Skeletal muscle satellite cell (primary cell): Measurements from ENCODE around the gene FARP1.

Experiments
- H3K27me3 ChIP-seq: 2 replicates; pipeline ENCODE4 v1.7.0; 2013; ENCODE audit warnings: low read length; ENCODE audit not compliant: control insufficient read depth, insufficient read depth
- H3K36me3 ChIP-seq: 2 replicates; pipeline ENCODE4 v1.7.0; 2013; ENCODE audit warnings: mild to moderate bottlenecking, control low read depth, low read length; ENCODE audit not compliant: insufficient read depth
- H3K4me1 ChIP-seq: 2 replicates; pipeline ENCODE4 v1.7.0; 2013; ENCODE audit warnings: low read length; ENCODE audit not compliant: control insufficient read depth, insufficient read depth
- H3K4me2 ChIP-seq: 2 replicates; pipeline ENCODE4 v1.7.0; 2013; ENCODE audit warnings: mild to moderate bottlenecking, low read length
- H3K4me3 ChIP-seq: 2 replicates; pipeline ENCODE4 v1.7.0; 2013; ENCODE audit warnings: low read length
- H3K9ac ChIP-seq: 2 replicates; pipeline ENCODE4 v1.7.0; 2013; ENCODE audit warnings: mild to moderate bottlenecking, low read depth, low read length, moderate library complexity
- H3K9me3 ChIP-seq: replicated peaks from 2 replicates; pipeline ENCODE4 v1.7.0; 2013; ENCODE audit warnings: mild to moderate bottlenecking, control low read depth, low read length

FARP1 gene

DNA sequence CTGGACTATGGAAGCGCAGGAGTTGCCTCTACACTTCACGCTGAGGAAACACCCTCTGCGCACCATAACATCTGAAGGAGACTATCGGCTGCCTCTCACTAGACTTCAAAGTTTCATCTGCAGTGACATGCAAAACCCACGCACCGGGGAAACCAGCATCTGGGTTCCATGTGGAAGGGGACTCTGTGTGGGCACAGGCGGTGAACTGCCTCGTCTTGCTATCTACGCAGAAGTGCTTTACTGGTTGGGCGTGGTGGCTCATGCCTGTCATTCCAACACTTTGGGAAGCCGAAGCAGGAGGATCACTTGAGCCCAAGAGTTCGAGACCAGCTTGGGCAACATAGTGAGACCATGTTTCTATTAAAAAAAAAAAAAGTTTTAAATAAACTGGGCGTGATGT, 317.6 kb downstream of the FARP1 start:
- H3K4me2 ChIP-seq = no peak overlapping the region
- H3K9ac ChIP-seq = no peak overlapping the region
- H3K4me1 ChIP-seq = peaks cover 1% of the 10 kb centered on the region
- H3K9me3 ChIP-seq = no peaks in the 10 kb centered on the region
- no peaks in the 10 kb centered on the region for H3K27me3 ChIP-seq
- H3K4me3 ChIP-seq = no peak overlapping the region
- peaks cover 70% of the 10 kb centered on the region for H3K36me3 ChIP-seq

- H3K4me2 ChIP-seq = no peak overlapping the region
- H3K9me3 ChIP-seq = no peaks in the 10 kb centered on the region
- H3K36me3 ChIP-seq = peaks cover 70% of the 10 kb centered on the region
- H3K4me1 ChIP-seq = no peaks in the 10 kb centered on the region
- no peak overlapping the region for H3K9ac ChIP-seq
- H3K27me3 ChIP-seq = no peaks in the 10 kb centered on the region
- H3K4me3 ChIP-seq = no peak overlapping the region
These were observed 318.8 kb downstream of the FARP1 start for GRCh38 chr13:98461486-98462240.

- Histone ChIP-seq H3K36me3 (peaks cover 66% of the 10 kb centered on the region), H3K4me3 (no peak overlapping the region), H3K4me2 (no peak overlapping the region), H3K27me3 (no peaks in the 10 kb centered on the region), H3K4me1 (no peaks in the 10 kb centered on the region), H3K9me3 (no peaks in the 10 kb centered on the region), H3K9ac (no peak overlapping the region)
These were observed 319.5 kb downstream of the FARP1 start for GRCh38 chr13:98462241-98462882.

- Histone ChIP-seq H3K36me3 (peaks cover 68% of the 10 kb centered on the region), H3K4me1 (no peaks in the 10 kb centered on the region), H3K4me2 (no peak overlapping the region), H3K27me3 (no peaks in the 10 kb centered on the region), H3K9me3 (no peaks in the 10 kb centered on the region), H3K9ac (no peak overlapping the region), H3K4me3 (no peak overlapping the region)
These were observed 320.1 kb downstream of the FARP1 start for GRCh38 chr13:98462946-98463345.

DNA sequence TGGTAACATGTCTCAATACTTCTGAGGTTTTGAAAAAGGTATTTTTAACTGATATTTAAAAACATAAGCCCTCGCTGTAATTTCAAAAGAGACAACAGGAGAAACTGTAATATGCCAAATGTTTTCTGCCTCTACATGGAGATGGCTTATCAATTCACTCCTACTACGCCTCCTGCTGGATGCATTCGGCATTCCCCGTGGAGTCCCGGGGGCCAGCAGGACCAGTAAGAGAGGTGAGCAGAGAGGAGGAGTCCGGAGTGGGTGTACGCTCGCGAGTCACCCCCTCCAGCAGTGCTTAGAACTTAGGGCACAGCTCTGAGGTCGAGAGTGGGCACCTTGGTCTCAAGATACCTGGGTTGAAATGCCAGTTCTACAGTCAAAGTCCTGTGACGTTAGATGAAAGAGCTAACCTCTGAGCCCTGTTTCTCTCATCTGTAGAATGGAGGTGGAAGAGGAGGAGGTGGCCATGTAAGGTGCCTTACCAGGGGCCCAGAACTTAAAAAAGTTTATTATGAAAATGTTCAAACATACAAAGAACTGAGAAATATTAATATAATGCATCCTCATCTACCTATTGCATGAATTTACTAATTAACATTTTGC, 323.8 kb downstream of the FARP1 start:
- Histone ChIP-seq H3K4me2 (no peak overlapping the region), H3K4me3 (no peak overlapping the region), H3K9me3 (no peaks in the 10 kb centered on the region), H3K36me3 (peaks cover 56% of the 10 kb centered on the region), H3K4me1 (peaks cover 5% of the 10 kb centered on the region), H3K27me3 (no peaks in the 10 kb centered on the region), H3K9ac (no peak overlapping the region)

DNA sequence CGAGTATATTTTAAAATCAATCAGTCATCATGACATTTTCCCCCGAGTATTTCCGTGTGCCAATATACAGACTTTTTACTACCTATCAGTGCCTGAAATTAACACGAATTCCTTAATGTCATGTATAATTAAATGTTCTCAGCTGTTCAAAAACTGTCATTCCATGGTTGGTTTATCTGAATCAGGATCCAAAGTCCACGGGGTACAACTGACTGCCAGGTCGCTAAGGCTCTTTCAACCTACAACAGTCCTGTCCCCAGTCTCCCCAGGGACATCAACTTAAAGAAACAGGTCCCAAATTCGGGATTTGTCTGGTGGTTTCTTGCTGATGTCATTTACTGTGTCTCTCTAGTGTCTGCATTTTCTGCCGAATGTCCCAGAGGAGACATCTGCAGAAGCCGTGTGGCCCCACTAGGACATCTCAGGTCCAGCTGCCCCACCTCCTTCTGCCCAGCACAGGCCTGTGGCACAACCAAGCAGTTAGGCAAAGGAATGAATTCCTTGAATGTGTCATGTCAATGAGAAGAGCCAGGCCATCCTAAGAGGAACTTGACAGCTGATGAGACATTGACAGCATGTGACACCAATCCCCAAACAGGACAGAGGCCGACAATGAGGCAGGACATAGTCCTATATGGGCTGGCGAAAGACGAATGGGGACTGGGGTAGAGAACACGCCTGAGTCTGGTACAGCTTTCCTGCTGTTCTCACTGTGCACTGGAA, 324.5 kb downstream of the FARP1 start:
- Histone ChIP-seq H3K36me3 (peaks cover 59% of the 10 kb centered on the region), H3K9ac (no peak overlapping the region), H3K4me2 (no peak overlapping the region), H3K4me1 (peaks cover 5% of the 10 kb centered on the region), H3K9me3 (no peaks in the 10 kb centered on the region), H3K27me3 (no peaks in the 10 kb centered on the region), H3K4me3 (no peak overlapping the region)

DNA sequence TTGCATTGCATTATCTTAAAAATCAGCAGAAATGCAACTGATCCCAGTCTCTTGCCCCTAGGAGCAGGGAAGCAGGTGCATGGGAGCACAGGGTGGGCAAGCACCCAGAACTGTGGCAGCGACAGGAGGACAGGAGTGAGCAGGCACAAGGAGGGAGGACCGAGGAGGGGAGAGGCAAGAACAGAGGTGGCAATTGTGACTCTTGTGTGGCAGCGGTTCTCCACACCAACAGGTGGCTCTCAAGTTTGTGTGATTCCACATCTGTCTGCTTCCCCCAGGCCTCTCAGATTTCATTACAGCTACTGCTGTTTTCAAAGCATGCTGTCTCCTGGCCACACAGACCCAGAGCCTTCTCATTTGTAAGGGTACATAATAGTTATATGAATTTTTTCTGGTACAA, 325.5 kb downstream of the FARP1 start:
- peaks cover 5% of the 10 kb centered on the region for H3K4me1 ChIP-seq
- H3K9me3 ChIP-seq = no peaks in the 10 kb centered on the region
- H3K36me3 ChIP-seq = peaks cover 56% of the 10 kb centered on the region
- H3K4me2 ChIP-seq = no peak overlapping the region
- no peaks in the 10 kb centered on the region for H3K27me3 ChIP-seq
- H3K9ac ChIP-seq = no peak overlapping the region
- H3K4me3 ChIP-seq = no peak overlapping the region

- Histone ChIP-seq H3K27me3 (no peaks in the 10 kb centered on the region), H3K9me3 (no peaks in the 10 kb centered on the region), H3K36me3 (peaks cover 59% of the 10 kb centered on the region), H3K9ac (no peak overlapping the region), H3K4me2 (no peak overlapping the region), H3K4me3 (no peak overlapping the region), H3K4me1 (peaks cover 5% of the 10 kb centered on the region)
These were observed 326.0 kb downstream of the FARP1 start for GRCh38 chr13:98468929-98469328.

GRCh38 chr13:98470920-98471319, 328.0 kb downstream of the FARP1 start:
- no peak overlapping the region for H3K9ac ChIP-seq
- H3K4me1 ChIP-seq = peaks cover 14% of the 10 kb centered on the region
- no peak overlapping the region for H3K4me3 ChIP-seq
- no peak overlapping the region for H3K4me2 ChIP-seq
- H3K27me3 ChIP-seq = no peaks in the 10 kb centered on the region
- H3K9me3 ChIP-seq = no peaks in the 10 kb centered on the region
- H3K36me3 ChIP-seq = peaks cover 53% of the 10 kb centered on the region

DNA sequence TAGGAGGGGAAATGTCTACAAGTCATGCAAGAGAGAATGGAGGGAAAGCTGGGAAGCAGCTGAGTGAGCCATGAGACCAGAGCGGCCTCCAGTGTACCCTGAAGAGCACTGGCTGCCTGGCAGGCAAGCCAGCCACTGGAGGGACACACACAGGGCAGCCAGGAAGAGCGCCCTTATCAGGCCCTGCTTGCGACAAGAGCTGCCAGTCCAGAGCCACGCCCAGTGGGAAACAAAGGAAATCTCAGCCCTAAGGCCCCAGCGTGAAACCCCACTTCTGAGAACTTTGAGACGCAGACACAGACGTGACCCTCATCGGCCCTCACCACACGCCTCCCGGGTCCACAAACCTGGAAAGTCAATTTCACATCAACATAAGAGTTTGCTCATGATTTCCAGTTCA, 329.0 kb downstream of the FARP1 start:
- H3K36me3 ChIP-seq = peaks cover 48% of the 10 kb centered on the region
- no peak overlapping the region for H3K4me2 ChIP-seq
- peaks cover 24% of the 10 kb centered on the region for H3K4me1 ChIP-seq
- no peaks in the 10 kb centered on the region for H3K9me3 ChIP-seq
- no peak overlapping the region for H3K4me3 ChIP-seq
- no peak overlapping the region for H3K9ac ChIP-seq
- H3K27me3 ChIP-seq = no peaks in the 10 kb centered on the region

GRCh38 chr13:98473135-98473787, 330.4 kb downstream of the FARP1 start:
- Histone ChIP-seq H3K4me2 (no peak overlapping the region), H3K36me3 (peaks cover 41% of the 10 kb centered on the region), H3K4me3 (no peak overlapping the region), H3K27me3 (no peaks in the 10 kb centered on the region), H3K9ac (no peak overlapping the region), H3K9me3 (no peaks in the 10 kb centered on the region), H3K4me1 (peaks cover 36% of the 10 kb centered on the region)
